ENCODE data around the gene PEX5L. TPM values are rescaled to one million over a fixed set of nuclear protein-coding genes. Genes with fewer than 3 reads are reported as not detected.

PEX5L gene
- total RNA-seq, 1 donor from 2014 or later = not detected

GRCh38 chr3:179907784-179908482, 128.8 kb downstream of the PEX5L start:
- intact Hi-C loops (cut with micrococcal nuclease) = no loop called here

- intact Hi-C loops (cut with micrococcal nuclease) = no loop called here
Measured at GRCh38 chr3:179902061-179902460, 134.7 kb downstream of the PEX5L start.

- intact Hi-C loops (cut with micrococcal nuclease) = no loop called here
Measured at GRCh38 chr3:179898024-179898423, 138.7 kb downstream of the PEX5L start.

- intact Hi-C loops (cut with micrococcal nuclease) = no loop called here
Measured at GRCh38 chr3:179897231-179897630, 139.5 kb downstream of the PEX5L start.

GRCh38 chr3:179896507-179896906, 140.2 kb downstream of the PEX5L start:
- intact Hi-C loops (cut with micrococcal nuclease) = no loop called here

- intact Hi-C loops (cut with micrococcal nuclease) = no loop called here
Measured at GRCh38 chr3:179895330-179895729, 141.4 kb downstream of the PEX5L start.

GRCh38 chr3:179887295-179887943, 149.3 kb downstream of the PEX5L start:
- intact Hi-C loops (cut with micrococcal nuclease) = no loop called here

- intact Hi-C loops (cut with micrococcal nuclease) = no loop called here
Measured at GRCh38 chr3:179885950-179886349, 150.8 kb downstream of the PEX5L start.

GRCh38 chr3:179884136-179884535, 152.6 kb downstream of the PEX5L start:
- intact Hi-C loops (cut with micrococcal nuclease) = no loop called here

- intact Hi-C loops (cut with micrococcal nuclease) = no loop called here
Measured at GRCh38 chr3:179882292-179882691, 154.4 kb downstream of the PEX5L start.

- intact Hi-C loops (cut with micrococcal nuclease) = no loop called here
Measured at GRCh38 chr3:179881791-179882190, 154.9 kb downstream of the PEX5L start.

- intact Hi-C loops (cut with micrococcal nuclease) = no loop called here
Measured at GRCh38 chr3:179880868-179881267, 155.9 kb downstream of the PEX5L start.

- intact Hi-C loops (cut with micrococcal nuclease) = no loop called here
Measured at GRCh38 chr3:179876440-179876839, 160.3 kb downstream of the PEX5L start.

- intact Hi-C loops (cut with micrococcal nuclease) = no loop called here
Measured at GRCh38 chr3:179872842-179873241, 163.9 kb downstream of the PEX5L start.

GRCh38 chr3:179871782-179872181, 165.0 kb downstream of the PEX5L start:
- intact Hi-C loops (cut with micrococcal nuclease) = no loop called here

GRCh38 chr3:179868715-179869114, 168.0 kb downstream of the PEX5L start:
- intact Hi-C loops (cut with micrococcal nuclease) = no loop called here

GRCh38 chr3:179867961-179868360, 168.8 kb downstream of the PEX5L start:
- intact Hi-C loops (cut with micrococcal nuclease) = no loop called here

GRCh38 chr3:179865861-179866505, 170.8 kb downstream of the PEX5L start:
- intact Hi-C loops (cut with micrococcal nuclease) = no loop called here

GRCh38 chr3:179861953-179862352, 174.8 kb downstream of the PEX5L start:
- intact Hi-C loops (cut with micrococcal nuclease) = no loop called here

- intact Hi-C loops (cut with micrococcal nuclease) = no loop called here
Measured at GRCh38 chr3:179861292-179861691, 175.4 kb downstream of the PEX5L start.

- intact Hi-C loops (cut with micrococcal nuclease) = no loop called here
Measured at GRCh38 chr3:179860275-179861107, 176.2 kb downstream of the PEX5L start.

GRCh38 chr3:179853176-179853575, 183.6 kb downstream of the PEX5L start:
- intact Hi-C loops (cut with micrococcal nuclease) = no loop called here
